HCT116 (cell line): ENCODE results near the gene CAMTA2.

Source experiments
- CEBPB ChIP-seq: IDR thresholded peaks from 2 replicates; pipeline ENCODE4 v1.6.1; 2012; ENCODE audit warnings: low read depth
- CTCF ChIP-seq, 3 experiments: fragments of 200-600 bp in 1 of 3; sonication (generic) in 1 of 3; IDR thresholded peaks in 2 of 3; conservative IDR thresholded peaks in 1 of 3; 2 replicates each; pipeline ENCODE4 v1.5.1; 2012 to 2017; ENCODE audit warnings: low read depth in 2 of 3, low read length in 2 of 3, antibody characterized with exemption in 1 of 3, borderline replicate concordance in 1 of 3, control low read depth in 1 of 3, mild to moderate bottlenecking in 1 of 3, mixed read lengths in 1 of 3, mixed run types in 1 of 3, moderate library complexity in 1 of 3; ENCODE audit not compliant: insufficient read depth in 1 of 3
- EZH2 ChIP-seq: fragments of 200-600 bp; sonication (generic); IDR thresholded peaks from 2 replicates; pipeline ENCODE4 v1.6.1; 2017; ENCODE audit warnings: antibody characterized with exemption, mixed run types
- EZH2phosphoT487 ChIP-seq: fragments of 200-600 bp; IDR thresholded peaks from 2 replicates; pipeline ENCODE4 v1.6.1; 2018; ENCODE audit warnings: antibody characterized with exemption, borderline replicate concordance
- POLR2AphosphoS5 ChIP-seq: IDR thresholded peaks from 2 replicates; pipeline ENCODE4 v1.6.1; 2011; ENCODE audit warnings: mild to moderate bottlenecking, low read depth, low read length, moderate library complexity
- RAD21 ChIP-seq: IDR thresholded peaks from 2 replicates; pipeline ENCODE4 v1.6.1; 2012; ENCODE audit warnings: low read depth, mild to moderate bottlenecking
- REST ChIP-seq: IDR thresholded peaks from 2 replicates; pipeline ENCODE4 v1.6.1; 2012; ENCODE audit warnings: low read depth
- SIN3A ChIP-seq: IDR thresholded peaks from 2 replicates; pipeline ENCODE4 v1.6.1; 2012; ENCODE audit warnings: low read depth
- ZBTB33 ChIP-seq: IDR thresholded peaks from 2 replicates; pipeline ENCODE4 v1.6.1; 2011; ENCODE audit warnings: mild to moderate bottlenecking, low read length, moderate library complexity; ENCODE audit not compliant: insufficient replicate concordance; ENCODE audit errors: extremely low read depth
- ZNF274 ChIP-seq: fragments of 200-500 bp; sonication (Bioruptor generic); IDR thresholded peaks from 2 replicates; pipeline ENCODE4 v1.6.1; 2014; ENCODE audit warnings: mild to moderate bottlenecking, low read depth, low read length, inconsistent platforms

- TF ChIP-seq EZH2 = no peak
- TF ChIP-seq ZBTB33 = no peak
- TF ChIP-seq CTCF (IDR thresholded peaks at IDR 0.05 in 2 of 3, conservative IDR thresholded peaks at IDR 0.05 in 1 of 3; ENCODE audit: borderline replicate concordance in 1 of 3, insufficient read depth in 1 of 3, low read depth in 2 of 3, low read length in 2 of 3) = no peak
- no peak for TF ChIP-seq SIN3A
- no peak for TF ChIP-seq EZH2phosphoT487
- no peak for TF ChIP-seq ZNF274
- no peak for TF ChIP-seq POLR2AphosphoS5
- no peak for TF ChIP-seq RAD21
- no peak for TF ChIP-seq CEBPB
- no peak for TF ChIP-seq REST
These were observed 47.8 kb upstream of the CAMTA2 start, which contains the start of gene SLC52A1 for GRCh38 chr17:5035315-5035714.
